HUES6 (cell line): ENCODE measurements around the gene NMNAT3.
"Not testable (repeated sequence)": the region's sequence is repeated elsewhere in the genome, so short reads cannot be mapped to it uniquely, and the experiment has no call there.

Experiments
- H3K27ac ChIP-seq: 2 replicates; pipeline ENCODE4 v1.7.0; 2013; ENCODE audit warnings: low read depth, mild to moderate bottlenecking, low read length, inconsistent platforms
- H3K27me3 ChIP-seq: 2 replicates; pipeline ENCODE4 v1.6.1; 2013; ENCODE audit warnings: low read length; ENCODE audit not compliant: control insufficient read depth, insufficient read depth
- H3K36me3 ChIP-seq: 2 replicates; pipeline ENCODE4 v1.6.1; 2013; ENCODE audit warnings: low read length; ENCODE audit not compliant: control insufficient read depth, insufficient read depth
- H3K4me1 ChIP-seq: 2 replicates; pipeline ENCODE4 v1.6.1; 2013; ENCODE audit warnings: low read length; ENCODE audit not compliant: control insufficient read depth, insufficient read depth
- H3K4me3 ChIP-seq: 2 replicates; pipeline ENCODE4 v1.5.1; 2013; ENCODE audit warnings: low read depth, low read length
- H3K9ac ChIP-seq: one replicate; pipeline ENCODE4 v1.6.1; 2013; ENCODE audit warnings: mild to moderate bottlenecking, low read length
- H3K9me3 ChIP-seq: 2 replicates; pipeline ENCODE4 v1.6.1; 2013; ENCODE audit warnings: low read depth, low read length; ENCODE audit not compliant: control insufficient read depth, insufficient read depth

NMNAT3 gene

GRCh38 chr3:139608924-139609323 lies 68.8 kb downstream of the NMNAT3 start:
- no peak overlapping the region for H3K4me3 ChIP-seq
- H3K9me3 ChIP-seq: no peaks in the 10 kb centered on the region
- no peaks in the 10 kb centered on the region for H3K36me3 ChIP-seq
- no peak overlapping the region for H3K9ac ChIP-seq
- H3K27ac ChIP-seq: no peak overlapping the region
- no peaks in the 10 kb centered on the region for H3K27me3 ChIP-seq
- H3K4me1 ChIP-seq: peaks cover 10% of the 10 kb centered on the region; the same call in 1 of the 2 replicates

- H3K4me1 ChIP-seq: peaks cover 10% of the 10 kb centered on the region; the same call in 1 of the 2 replicates
- H3K36me3 ChIP-seq: no peaks in the 10 kb centered on the region
- no peak overlapping the region for H3K4me3 ChIP-seq
Measured at GRCh38 chr3:139608108-139608380, 69.7 kb downstream of the NMNAT3 start.

GRCh38 chr3:139607257-139608107 lies 70.3 kb downstream of the NMNAT3 start:
- H3K4me3 ChIP-seq: no peak overlapping the region
- H3K9me3 ChIP-seq: no peaks in the 10 kb centered on the region
- peaks cover 10% of the 10 kb centered on the region; the same call in 1 of the 2 replicates for H3K4me1 ChIP-seq
- H3K27ac ChIP-seq: no peak overlapping the region
- H3K27me3 ChIP-seq: no peaks in the 10 kb centered on the region
- H3K9ac ChIP-seq: no peak overlapping the region
- no peaks in the 10 kb centered on the region for H3K36me3 ChIP-seq

More at GRCh38 chr3:139608108-139608380, 69.7 kb downstream of the NMNAT3 start:
- no peak overlapping the region for H3K9ac ChIP-seq
- no peaks in the 10 kb centered on the region for H3K9me3 ChIP-seq
- H3K27ac ChIP-seq: no peak overlapping the region
- H3K27me3 ChIP-seq: no peaks in the 10 kb centered on the region

GRCh38 chr3:139602003-139602402 lies 75.8 kb downstream of the NMNAT3 start:
- no peaks in the 10 kb centered on the region for H3K27me3 ChIP-seq
- no peaks in the 10 kb centered on the region for H3K9me3 ChIP-seq
- H3K27ac ChIP-seq: no peak overlapping the region
- no peaks in the 10 kb centered on the region for H3K4me1 ChIP-seq
- H3K4me3 ChIP-seq: no peak overlapping the region
- no peak overlapping the region for H3K9ac ChIP-seq
- H3K36me3 ChIP-seq: no peaks in the 10 kb centered on the region

- no peaks in the 10 kb centered on the region for H3K4me1 ChIP-seq
- H3K27me3 ChIP-seq: no peaks in the 10 kb centered on the region
- H3K36me3 ChIP-seq: no peaks in the 10 kb centered on the region
- no peak overlapping the region for H3K4me3 ChIP-seq
- H3K9ac ChIP-seq: no peak overlapping the region
- H3K9me3 ChIP-seq: no peaks in the 10 kb centered on the region
- no peak overlapping the region for H3K27ac ChIP-seq
Measured at GRCh38 chr3:139601191-139601961, 76.4 kb downstream of the NMNAT3 start.

GRCh38 chr3:139597947-139598346 lies 79.8 kb downstream of the NMNAT3 start:
- Histone ChIP-seq H3K4me3 (no peak overlapping the region), H3K27me3 (no peaks in the 10 kb centered on the region), H3K4me1 (no peaks in the 10 kb centered on the region), H3K36me3 (no peaks in the 10 kb centered on the region), H3K27ac (no peak overlapping the region), H3K9ac (no peak overlapping the region), H3K9me3 (no peaks in the 10 kb centered on the region)

- not testable (repeated sequence) for H3K27ac ChIP-seq, H3K27me3 ChIP-seq, H3K9me3 ChIP-seq, H3K36me3 ChIP-seq, H3K4me1 ChIP-seq
- Histone ChIP-seq H3K9ac (peak overlapping the region; percentile 44), H3K4me3 (peak overlapping the region; percentile 38; the same call in 1 of the 2 replicates)
Measured at GRCh38 chr3:139591186-139591585, 86.6 kb downstream of the NMNAT3 start.

GRCh38 chr3:139588450-139588849 lies 89.3 kb downstream of the NMNAT3 start:
- Histone ChIP-seq H3K4me1 (no peaks in the 10 kb centered on the region), H3K36me3 (no peaks in the 10 kb centered on the region), H3K27me3 (no peaks in the 10 kb centered on the region; the same call in 1 of the 2 replicates), H3K9ac (no peak overlapping the region), H3K27ac (no peak overlapping the region), H3K9me3 (no peaks in the 10 kb centered on the region), H3K4me3 (no peak overlapping the region)

GRCh38 chr3:139587797-139588196 lies 90.0 kb downstream of the NMNAT3 start:
- H3K9ac ChIP-seq: no peak overlapping the region
- no peaks in the 10 kb centered on the region for H3K4me1 ChIP-seq
- H3K27ac ChIP-seq: no peak overlapping the region
- H3K27me3 ChIP-seq: no peaks in the 10 kb centered on the region; the same call in 1 of the 2 replicates
- no peaks in the 10 kb centered on the region for H3K36me3 ChIP-seq
- no peak overlapping the region for H3K4me3 ChIP-seq
- H3K9me3 ChIP-seq: no peaks in the 10 kb centered on the region

- Histone ChIP-seq H3K27ac (no peak overlapping the region), H3K9me3 (no peaks in the 10 kb centered on the region), H3K4me3 (no peak overlapping the region), H3K4me1 (no peaks in the 10 kb centered on the region), H3K27me3 (no peaks in the 10 kb centered on the region; the same call in 1 of the 2 replicates), H3K36me3 (no peaks in the 10 kb centered on the region), H3K9ac (no peak overlapping the region)
Measured at GRCh38 chr3:139586420-139587017, 91.3 kb downstream of the NMNAT3 start.

- Histone ChIP-seq H3K4me1 (no peaks in the 10 kb centered on the region), H3K36me3 (no peaks in the 10 kb centered on the region), H3K27me3 (no peaks in the 10 kb centered on the region; the same call in 1 of the 2 replicates), H3K9ac (no peak overlapping the region), H3K4me3 (no peak overlapping the region), H3K9me3 (no peaks in the 10 kb centered on the region), H3K27ac (no peak overlapping the region)
Measured at GRCh38 chr3:139585820-139586219, 92.0 kb downstream of the NMNAT3 start.
